HG03460 (cell line): ENCODE data around the gene GNAI3.

ENCODE experiments used
- ATAC-seq: cut with Tn5 transposase; IDR thresholded peaks from one replicate; pipeline ENCODE4 v1.9.1; 2021; ENCODE audit not compliant: unreplicated experiment

The GNAI3 gene

GRCh38 chr1:109543988-109544735, 4.3 kb upstream of the GNAI3 start:
- no peak for ATAC-seq

- ATAC-seq, result peak; percentile 36
Observed at GRCh38 chr1:109546311-109547109, 1.9 kb upstream of the GNAI3 start.

- peak; percentile 5 for ATAC-seq
Observed at GRCh38 chr1:109547463-109548320, 723 bp upstream of the GNAI3 start.

GRCh38 chr1:109556563-109556962, 8.1 kb downstream of the GNAI3 start:
- ATAC-seq, result no peak

GRCh38 chr1:109557520-109557919, 9.1 kb downstream of the GNAI3 start:
- ATAC-seq, result no peak

- no peak for ATAC-seq
Observed at GRCh38 chr1:109559995-109560394, 11.6 kb downstream of the GNAI3 start.

- no peak for ATAC-seq
Observed at GRCh38 chr1:109564194-109564878, 15.9 kb downstream of the GNAI3 start.

- no peak for ATAC-seq
Observed at GRCh38 chr1:109565241-109565640, 16.8 kb downstream of the GNAI3 start.

GRCh38 chr1:109566982-109567381, 18.6 kb downstream of the GNAI3 start:
- ATAC-seq, result no peak

GRCh38 chr1:109567877-109568672, 19.7 kb downstream of the GNAI3 start:
- ATAC-seq, result no peak

GRCh38 chr1:109569323-109569722, 20.9 kb downstream of the GNAI3 start:
- no peak for ATAC-seq

- no peak for ATAC-seq
Observed at GRCh38 chr1:109570414-109570813, 22.0 kb downstream of the GNAI3 start.

- ATAC-seq, result no peak
Observed at GRCh38 chr1:109573785-109574184, 25.4 kb downstream of the GNAI3 start.

GRCh38 chr1:109578947-109579443, 30.6 kb downstream of the GNAI3 start:
- ATAC-seq, result no peak

GRCh38 chr1:109579491-109579890, 31.1 kb downstream of the GNAI3 start:
- ATAC-seq, result no peak

- no peak for ATAC-seq
Observed at GRCh38 chr1:109582021-109582420, 33.6 kb downstream of the GNAI3 start.

- no peak for ATAC-seq
Observed at GRCh38 chr1:109584766-109585165, 36.4 kb downstream of the GNAI3 start.

- ATAC-seq, result no peak
Observed at GRCh38 chr1:109586055-109586454, 37.6 kb downstream of the GNAI3 start.

GRCh38 chr1:109589177-109589576, 40.8 kb downstream of the GNAI3 start:
- ATAC-seq, result no peak

- ATAC-seq, result no peak
Observed at GRCh38 chr1:109589679-109590078, 41.3 kb downstream of the GNAI3 start.
